Spleen (tissue), 3 donors: ENCODE results near the gene RFX4.

Source experiments
- POLR2A ChIP-seq, 3 donors: fragments of 450-650 bp; IDR thresholded peaks; one replicate each; pipeline ENCODE4 v1.5.1; 2017; ENCODE audit warnings: antibody characterized with exemption in 3 of 3, mild to moderate bottlenecking in 1 of 3
- POLR2AphosphoS5 ChIP-seq, 3 donors: sonication (generic); formaldehyde crosslinking; IDR thresholded peaks; one replicate each; pipeline ENCODE4 v1.5.1; 2017; ENCODE audit warnings: antibody characterized with exemption in 3 of 3

GRCh38 chr12:106631150-106631549 lies 48.3 kb downstream of the RFX4 start:
- TF ChIP-seq POLR2AphosphoS5 (IDR thresholded peaks at IDR 0.05) (no peak), POLR2A (IDR thresholded peaks at IDR 0.05) (no peak)
